Measurements from ENCODE around the gene RAB41. TPM values are rescaled to one million over a fixed set of nuclear protein-coding genes. Genes with fewer than 3 reads are reported as not detected.
A peak's percentile ranks its signal among the peaks of the same experiment; 100 is the strongest.

Gene RAB41
- total RNA-seq, 4 donors from 2014 or later: not detected

DNA sequence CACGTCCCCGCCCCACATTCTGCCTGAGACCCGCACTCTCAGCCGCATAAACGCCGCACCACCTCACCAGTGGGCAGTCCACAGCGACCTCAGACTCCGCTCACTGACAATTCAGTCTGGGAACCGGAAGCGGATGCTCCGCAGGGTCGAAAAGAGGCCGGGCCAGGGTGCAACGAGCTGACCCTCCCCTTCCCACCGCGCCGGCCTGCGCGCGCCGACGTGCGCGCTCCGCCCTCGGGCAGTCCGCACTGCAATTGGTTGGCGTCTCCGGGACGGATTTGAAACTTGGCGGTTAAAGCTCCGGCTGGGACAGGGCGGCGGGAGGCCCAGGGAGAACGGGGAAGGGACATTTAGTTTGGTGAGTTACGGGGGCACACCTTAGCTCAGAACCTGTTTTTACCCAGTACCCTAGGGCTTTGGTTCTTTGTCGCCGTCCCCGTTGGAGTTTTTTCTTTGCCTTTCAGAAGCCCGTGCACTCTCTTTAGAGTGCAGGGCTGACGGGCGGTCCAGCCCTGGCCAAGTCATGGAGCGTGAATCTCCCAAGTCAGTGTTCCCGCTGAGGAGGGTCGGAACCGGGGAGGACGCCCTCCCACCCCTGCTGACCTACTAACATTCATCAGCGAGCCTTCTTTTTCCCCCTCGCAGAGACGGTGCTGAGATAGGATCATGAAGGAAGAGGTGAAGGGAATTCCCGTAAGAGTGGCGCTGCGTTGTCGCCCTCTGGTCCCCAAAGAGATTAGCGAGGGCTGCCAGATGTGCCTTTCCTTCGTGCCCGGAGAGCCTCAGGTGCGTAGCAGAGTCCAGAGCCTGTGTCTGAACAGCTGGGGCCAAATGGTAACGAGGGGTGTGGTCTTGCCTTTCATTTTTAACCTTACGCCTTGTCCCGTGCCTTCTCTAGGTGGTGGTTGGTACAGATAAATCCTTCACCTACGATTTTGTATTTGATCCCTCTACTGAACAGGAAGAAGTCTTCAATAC, 8.1 kb downstream of the RAB41 start, which contains the start of the genes KIF4A and PDZD11:
TSS of gene KIF4A (plus strand) at position 312 of the 978 bp plus-strand sequence. CDS start at position 667, 355 bp downstream.
TSS of gene PDZD11 (minus strand) at position 135 of the 978 bp plus-strand sequence. CDS start 586 bp downstream, outside the sequence.
- H3K36me3 ChIP-seq: peaks cover 0 to 30% (median 0%) of the 10 kb centered on the region in 3 donors
- H3K27me3 ChIP-seq: no peaks in the 10 kb centered on the region
- no peaks in the 10 kb centered on the region for H3K9me3 ChIP-seq
- peak within 1 kb of the TSS; percentile 24 to 60 (median 45) for H3K4me3 ChIP-seq
- peak in 1 of 2 donors; percentile 25 for TF ChIP-seq EP300 (IDR thresholded peaks at IDR 0.05)
- TF ChIP-seq POLR2A (IDR thresholded peaks at IDR 0.05): no peak
- WGBS, 2 donors: 1 to 42% methylated on average over 29 to 62 of the region's 62 CpGs
- peak; percentile 24 to 52 for DNase-seq (ENCODE audit: low spot score in 2 of 2)
- peaks cover 0 to 11% (median 5%) of the 10 kb centered on the region in 4 donors for H3K4me1 ChIP-seq
- H3K27ac ChIP-seq: peak within 1 kb of the TSS in 3 of 4 donors; percentile 67 to 85 (median 78)

GRCh38 chrX:70292788-70293187, 10.8 kb downstream of the RAB41 start:
- DNase-seq (ENCODE audit: low spot score in 2 of 2): no peak
- Histone ChIP-seq H3K9me3 (no peaks in the 10 kb centered on the region), H3K4me3 (no peak overlapping the region), H3K27me3 (no peaks in the 10 kb centered on the region), H3K36me3 (peaks cover 0 to 3% (median 0%) of the 10 kb centered on the region in 3 donors), H3K27ac (no peak overlapping the region), H3K4me1 (peaks cover 0 to 11% (median 5%) of the 10 kb centered on the region in 4 donors)
- TF ChIP-seq POLR2A (IDR thresholded peaks at IDR 0.05): no peak
- TF ChIP-seq EP300 (IDR thresholded peaks at IDR 0.05): no peak
- TF ChIP-seq, protein P1, sequence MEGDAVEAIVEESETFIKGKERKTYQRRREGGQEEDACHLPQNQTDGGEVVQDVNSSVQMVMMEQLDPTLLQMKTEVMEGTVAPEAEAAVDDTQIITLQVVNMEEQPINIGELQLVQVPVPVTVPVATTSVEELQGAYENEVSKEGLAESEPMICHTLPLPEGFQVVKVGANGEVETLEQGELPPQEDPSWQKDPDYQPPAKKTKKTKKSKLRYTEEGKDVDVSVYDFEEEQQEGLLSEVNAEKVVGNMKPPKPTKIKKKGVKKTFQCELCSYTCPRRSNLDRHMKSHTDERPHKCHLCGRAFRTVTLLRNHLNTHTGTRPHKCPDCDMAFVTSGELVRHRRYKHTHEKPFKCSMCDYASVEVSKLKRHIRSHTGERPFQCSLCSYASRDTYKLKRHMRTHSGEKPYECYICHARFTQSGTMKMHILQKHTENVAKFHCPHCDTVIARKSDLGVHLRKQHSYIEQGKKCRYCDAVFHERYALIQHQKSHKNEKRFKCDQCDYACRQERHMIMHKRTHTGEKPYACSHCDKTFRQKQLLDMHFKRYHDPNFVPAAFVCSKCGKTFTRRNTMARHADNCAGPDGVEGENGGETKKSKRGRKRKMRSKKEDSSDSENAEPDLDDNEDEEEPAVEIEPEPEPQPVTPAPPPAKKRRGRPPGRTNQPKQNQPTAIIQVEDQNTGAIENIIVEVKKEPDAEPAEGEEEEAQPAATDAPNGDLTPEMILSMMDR (IDR thresholded peaks at IDR 0.05): no peak
- 0% methylated on average over 1 of the region's 1 CpG for WGBS, 2 donors

DNA sequence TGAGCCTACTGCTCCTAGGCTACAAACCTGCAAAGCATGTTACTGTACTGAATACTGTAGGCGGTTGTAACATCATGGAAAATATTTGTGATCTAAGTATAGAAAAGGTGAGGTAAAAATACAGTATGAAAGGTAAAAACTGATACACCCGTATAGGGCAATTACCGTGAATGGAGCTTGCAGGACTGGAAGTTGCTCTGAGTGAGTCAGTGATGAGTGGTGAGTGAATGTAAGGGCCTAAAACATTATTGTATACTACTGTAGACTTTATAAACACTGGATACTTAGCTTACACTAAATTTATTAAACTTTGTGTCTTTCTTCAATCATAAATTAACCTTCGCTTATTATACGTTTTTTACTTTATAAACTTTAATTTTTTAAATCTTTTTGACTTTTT, 11.6 kb downstream of the RAB41 start:
- H3K4me1 ChIP-seq: peaks cover 0 to 11% (median 5%) of the 10 kb centered on the region in 4 donors
- no peak overlapping the region for H3K4me3 ChIP-seq
- no peaks in the 10 kb centered on the region for H3K9me3 ChIP-seq
- H3K36me3 ChIP-seq: no peaks in the 10 kb centered on the region
- 83 to 93% methylated on average over 5 of the region's 5 CpGs for WGBS, 2 donors
- DNase-seq (ENCODE audit: low spot score in 2 of 2): no peak
- no peak overlapping the region for H3K27ac ChIP-seq
- no peaks in the 10 kb centered on the region for H3K27me3 ChIP-seq
- TF ChIP-seq, protein P1 (IDR thresholded peaks at IDR 0.05): no peak
- TF ChIP-seq POLR2A (IDR thresholded peaks at IDR 0.05): no peak
- TF ChIP-seq EP300 (IDR thresholded peaks at IDR 0.05): no peak

DNA sequence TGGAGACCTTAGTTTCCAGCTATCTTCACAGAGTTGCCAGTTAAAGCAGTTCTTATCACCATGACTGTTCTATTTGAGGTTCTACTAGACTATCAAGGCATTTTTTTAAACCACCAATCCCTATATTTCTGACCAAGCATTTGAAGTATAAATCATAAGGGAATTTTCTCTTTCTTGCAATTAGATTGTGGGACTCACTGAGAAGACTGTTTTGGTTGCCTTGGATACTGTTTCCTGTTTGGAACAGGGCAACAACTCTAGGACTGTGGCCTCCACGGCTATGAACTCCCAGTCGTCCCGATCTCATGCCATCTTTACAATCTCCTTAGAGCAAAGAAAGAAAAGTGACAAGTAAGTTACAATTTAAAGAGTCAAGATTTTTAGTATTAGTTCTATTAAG, 19.7 kb downstream of the RAB41 start:
- H3K4me1 ChIP-seq: no peaks in the 10 kb centered on the region
- H3K27ac ChIP-seq: no peak overlapping the region
- no peak for DNase-seq (ENCODE audit: low spot score in 2 of 2)
- no peaks in the 10 kb centered on the region for H3K9me3 ChIP-seq
- WGBS, 2 donors: 24 to 58% methylated on average over 3 of the region's 3 CpGs
- TF ChIP-seq, protein P1 (IDR thresholded peaks at IDR 0.05): no peak
- TF ChIP-seq EP300 (IDR thresholded peaks at IDR 0.05): no peak
- no peak for TF ChIP-seq POLR2A (IDR thresholded peaks at IDR 0.05)
- H3K36me3 ChIP-seq: no peaks in the 10 kb centered on the region
- no peak overlapping the region for H3K4me3 ChIP-seq
- no peaks in the 10 kb centered on the region for H3K27me3 ChIP-seq

DNA sequence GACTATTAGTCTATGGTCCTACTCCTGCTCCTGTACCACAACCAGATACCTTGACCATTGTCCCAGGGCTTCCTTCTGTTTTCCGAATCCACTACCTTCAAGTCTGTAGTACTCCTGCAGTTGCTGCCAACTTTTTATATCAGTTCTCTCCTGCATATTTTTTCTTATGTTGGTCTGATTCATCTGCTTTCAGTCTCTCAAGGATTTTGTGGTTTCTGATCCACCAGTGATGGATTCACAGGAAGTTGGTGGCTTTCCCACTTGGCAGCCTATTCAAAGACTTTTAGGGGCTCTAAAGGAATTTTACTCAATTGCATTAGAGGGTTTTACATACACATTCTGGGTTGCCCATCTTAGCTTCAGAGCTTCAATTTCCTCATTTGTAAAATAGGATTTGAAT, 31.5 kb downstream of the RAB41 start:
- Histone ChIP-seq H3K27me3 (no peaks in the 10 kb centered on the region), H3K4me3 (no peak overlapping the region), H3K27ac (no peak overlapping the region), H3K36me3 (no peaks in the 10 kb centered on the region), H3K9me3 (no peaks in the 10 kb centered on the region), H3K4me1 (no peaks in the 10 kb centered on the region)
- WGBS, 2 donors: 89 to 94% methylated on average over 1 of the region's 1 CpG
- no peak for TF ChIP-seq POLR2A (IDR thresholded peaks at IDR 0.05)
- TF ChIP-seq EP300 (IDR thresholded peaks at IDR 0.05): no peak
- TF ChIP-seq, protein P1 (IDR thresholded peaks at IDR 0.05): no peak
- DNase-seq (ENCODE audit: low spot score in 2 of 2): no peak
